GM18873 (cell line): ENCODE results near the gene PDF.
"Not testable (repeated sequence)": the region's sequence is repeated elsewhere in the genome, so short reads cannot be mapped to it uniquely, and the experiment has no call there.

ENCODE experiments used
- ATAC-seq: cut with Tn5 transposase; IDR thresholded peaks from one replicate; pipeline ENCODE4 v1.9.1; 2021; ENCODE audit warnings: mild to moderate bottlenecking, moderate library complexity, moderate number of reproducible peaks; ENCODE audit not compliant: unreplicated experiment, low FRiP score

PDF gene

DNA sequence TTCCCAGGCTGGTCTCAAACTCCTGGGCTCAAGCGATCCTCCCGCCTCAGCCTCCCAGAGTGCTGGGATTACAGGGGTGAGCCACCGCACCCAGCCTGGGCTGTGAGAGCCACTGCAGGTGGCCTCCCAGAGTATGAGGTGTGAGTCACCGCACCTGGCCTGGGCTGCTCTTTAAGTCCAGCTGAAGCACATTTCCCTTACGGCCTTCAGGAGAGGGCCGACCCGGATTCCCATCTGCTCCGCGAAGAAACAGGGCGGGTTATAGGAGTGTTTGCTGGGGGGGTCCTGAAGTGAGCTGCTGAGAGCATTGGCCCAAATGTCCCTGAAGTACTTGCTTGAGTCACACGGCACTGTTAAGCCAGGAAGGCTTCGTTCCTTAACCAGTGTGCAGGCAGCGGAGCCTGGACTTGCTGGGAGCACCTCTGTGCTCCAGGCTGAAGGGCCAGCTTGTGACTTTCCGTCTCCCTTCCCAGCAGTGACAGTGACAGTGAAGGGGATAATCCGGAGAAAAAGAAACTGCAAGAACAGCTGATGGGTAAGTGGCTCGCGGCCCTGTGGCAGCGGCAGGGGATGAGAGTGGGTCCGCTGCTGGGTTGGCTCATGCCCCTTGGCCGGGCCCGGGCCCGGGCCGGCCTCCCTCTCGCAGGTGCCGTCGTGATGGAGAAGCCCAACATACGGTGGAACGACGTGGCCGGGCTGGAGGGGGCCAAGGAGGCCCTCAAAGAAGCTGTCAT, 12.0 kb downstream of the PDF start:
- ATAC-seq, result no peak

DNA sequence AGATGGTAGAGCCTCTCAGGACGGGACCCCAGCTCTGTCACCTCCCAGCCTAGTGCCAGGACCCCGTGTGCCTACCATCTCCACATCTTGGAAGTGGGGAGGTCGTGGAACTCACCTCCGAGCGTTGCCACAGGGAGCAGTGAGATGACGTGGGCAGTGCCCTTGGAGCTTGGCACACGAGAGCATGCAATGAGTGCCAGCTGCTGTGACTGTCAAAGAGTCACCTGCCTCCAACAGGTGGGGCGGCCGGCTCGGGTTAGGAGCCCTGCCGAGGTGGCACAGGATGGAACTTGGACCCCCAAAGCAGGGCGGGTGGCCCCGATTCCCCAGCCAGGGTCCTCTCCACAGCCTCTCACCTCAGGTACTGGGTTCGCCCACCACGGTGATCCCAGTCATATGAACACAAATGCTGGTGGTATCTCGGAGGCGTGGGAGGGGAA, 13.8 kb downstream of the PDF start:
- no peak for ATAC-seq

DNA sequence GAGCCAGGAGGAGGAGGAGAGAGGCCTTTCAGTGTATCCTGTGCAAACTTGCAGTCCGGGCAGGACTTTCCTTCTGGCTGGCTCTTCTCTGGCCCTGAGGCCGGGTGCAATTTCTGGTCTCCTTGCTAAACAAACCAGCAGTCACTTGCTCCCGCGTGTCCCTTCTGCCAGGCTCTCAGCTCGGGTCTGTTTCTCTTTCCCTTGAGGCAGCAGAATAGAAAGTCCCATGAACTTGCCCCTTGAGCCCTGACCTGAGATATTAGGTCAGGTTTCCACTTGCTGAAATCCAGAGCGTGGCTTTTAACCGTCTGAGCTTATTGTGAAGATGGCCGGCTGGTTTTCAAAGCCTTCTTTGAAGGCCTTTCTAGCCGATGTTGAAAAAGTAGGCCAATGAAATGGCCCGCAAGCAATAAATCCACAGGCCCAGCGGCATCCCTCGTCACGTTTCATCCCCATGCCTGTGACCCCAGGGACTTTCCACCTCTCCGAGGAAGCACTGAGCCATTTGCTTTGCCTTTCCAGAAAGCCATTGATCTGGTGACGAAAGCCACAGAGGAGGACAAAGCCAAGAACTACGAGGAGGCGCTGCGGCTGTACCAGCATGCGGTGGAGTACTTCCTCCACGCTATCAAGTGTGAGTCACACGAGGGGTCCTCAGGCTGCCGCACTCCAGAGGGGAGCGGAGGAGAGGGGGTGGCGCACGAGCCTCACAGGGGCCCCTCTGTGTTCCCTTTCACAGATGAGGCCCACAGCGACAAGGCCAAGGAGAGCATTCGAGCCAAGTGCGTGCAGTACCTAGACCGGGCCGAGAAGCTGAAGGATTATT, 14.7 kb downstream of the PDF start:
- ATAC-seq, result no peak

DNA sequence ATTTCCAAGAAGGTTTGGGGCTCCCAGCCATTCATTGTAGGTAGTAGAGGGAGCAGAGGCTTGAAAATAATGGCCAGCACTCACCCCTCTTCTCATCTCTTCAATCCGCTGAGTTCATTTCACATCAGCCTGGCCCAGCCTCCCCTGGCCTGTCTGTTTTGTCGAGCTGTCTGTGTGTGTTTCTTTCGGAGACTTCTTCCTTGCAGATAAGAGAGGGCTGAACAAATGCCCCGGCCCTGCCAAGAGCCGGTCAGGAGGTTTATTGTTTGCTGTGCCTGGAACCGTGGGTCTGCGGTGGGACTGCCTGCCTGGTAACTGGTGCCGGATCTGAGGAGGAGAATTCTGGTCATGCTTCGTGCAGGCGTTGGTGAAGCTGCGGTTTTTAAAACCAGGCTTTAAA, 15.9 kb downstream of the PDF start:
- no peak for ATAC-seq

DNA sequence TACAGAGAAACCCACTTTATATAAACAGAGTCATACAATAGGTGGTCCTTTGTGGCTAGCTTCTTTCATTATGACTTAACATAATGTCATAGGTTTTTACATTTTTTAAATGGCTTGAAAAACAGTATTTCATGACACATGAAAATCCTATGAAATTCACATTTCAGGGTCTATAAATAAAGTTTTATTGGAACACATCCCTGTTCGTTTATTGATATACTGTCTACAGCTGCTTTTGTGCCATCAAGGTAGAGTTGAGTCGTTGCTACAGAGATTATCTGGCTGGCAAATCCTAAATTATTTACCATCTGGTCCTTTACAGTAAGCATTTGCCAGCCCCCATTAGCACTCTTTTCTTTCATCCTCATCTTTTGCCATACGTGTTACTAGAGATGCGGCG, 16.9 kb downstream of the PDF start:
- ATAC-seq, result no peak

DNA sequence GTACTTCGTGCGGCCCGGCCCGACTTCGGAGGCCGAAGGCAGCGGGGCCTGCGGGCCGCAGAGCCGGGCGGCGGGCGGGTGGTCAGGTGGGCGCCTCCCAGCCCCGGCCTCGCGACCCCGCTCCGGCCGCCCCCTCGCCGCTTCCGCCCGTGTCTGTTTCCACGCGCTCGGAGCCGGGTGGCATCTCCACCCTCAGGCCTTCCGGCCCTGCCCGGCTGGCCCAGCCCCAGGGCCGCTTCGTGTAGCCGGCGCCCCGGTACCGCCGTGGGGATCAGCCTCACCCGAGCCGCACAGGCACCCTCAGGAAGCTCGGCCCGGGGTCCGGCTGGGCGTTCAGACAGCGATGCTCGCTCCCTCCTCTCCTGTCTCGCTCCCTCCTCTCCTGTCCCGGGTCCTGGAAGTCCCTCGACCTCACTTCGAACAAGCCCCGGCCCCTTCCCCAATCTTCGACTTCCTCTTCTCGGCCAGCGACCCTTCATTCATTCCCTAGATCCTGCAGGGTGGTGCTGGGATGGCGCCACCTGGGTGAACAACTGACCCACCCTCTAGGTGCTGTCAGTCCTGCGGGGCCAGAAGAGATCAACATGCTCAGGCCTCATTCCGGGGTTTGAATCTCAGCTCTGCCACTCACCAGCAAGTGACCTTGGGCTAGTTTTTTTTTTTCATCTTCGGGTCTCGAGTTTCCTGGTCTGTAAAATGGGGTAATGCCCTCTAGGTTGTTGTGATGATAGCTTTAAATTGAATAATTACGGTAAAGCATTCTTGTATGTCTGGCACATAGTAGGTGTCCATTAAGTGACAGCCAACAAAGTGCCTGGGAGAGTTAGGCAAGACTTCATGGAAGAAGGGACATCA, 18.6 kb downstream of the PDF start:
- peak; percentile 37 for ATAC-seq

DNA sequence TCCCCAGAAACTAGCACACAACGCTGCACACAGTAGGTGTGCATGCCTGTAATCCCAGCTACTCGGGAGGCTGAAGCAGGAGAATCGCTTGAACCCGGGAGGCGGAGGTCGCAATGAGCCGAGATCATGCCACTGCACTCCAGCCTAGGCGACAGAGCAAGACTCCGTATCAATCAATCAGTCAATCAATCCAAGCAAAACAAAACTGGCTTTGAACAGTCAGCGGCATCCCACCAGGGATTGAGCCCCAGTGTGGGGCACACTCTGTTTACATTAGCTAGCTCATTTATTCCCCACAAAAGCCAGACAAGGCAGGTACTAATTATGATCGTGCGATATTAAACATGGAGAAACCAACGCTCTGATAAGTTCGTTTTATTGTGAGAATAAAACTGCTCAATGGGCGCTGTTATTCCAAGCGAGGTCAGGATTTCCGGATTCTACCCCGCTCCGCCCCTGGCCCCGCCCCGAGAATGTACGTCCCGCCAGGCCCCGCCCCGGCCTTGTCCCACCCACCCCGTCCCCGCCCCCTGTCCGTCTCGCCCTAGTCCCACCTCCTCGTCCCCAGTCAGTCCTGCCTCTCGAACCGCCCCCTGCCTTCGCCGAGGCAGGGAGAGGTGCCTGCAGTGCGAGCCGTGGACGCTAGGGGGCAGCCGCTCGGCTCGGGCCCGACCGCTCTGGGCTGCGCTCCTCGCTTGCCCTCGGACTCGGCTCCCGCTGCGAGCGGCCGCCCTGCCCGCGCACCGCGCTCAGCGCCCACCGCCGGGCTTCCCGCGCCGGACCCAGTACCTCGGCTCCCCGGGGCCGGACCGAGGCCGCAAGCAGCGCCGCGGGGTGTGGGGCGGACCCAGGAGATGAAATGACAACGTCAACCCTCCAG, 19.5 kb downstream of the PDF start, which contains the start of gene VPS4A:
Gene VPS4A, plus strand, starts transcription at position 698 of the 880 bp plus-strand sequence. Its CDS starts 162 bp downstream, at position 860.
- ATAC-seq, result peak; percentile 81

DNA sequence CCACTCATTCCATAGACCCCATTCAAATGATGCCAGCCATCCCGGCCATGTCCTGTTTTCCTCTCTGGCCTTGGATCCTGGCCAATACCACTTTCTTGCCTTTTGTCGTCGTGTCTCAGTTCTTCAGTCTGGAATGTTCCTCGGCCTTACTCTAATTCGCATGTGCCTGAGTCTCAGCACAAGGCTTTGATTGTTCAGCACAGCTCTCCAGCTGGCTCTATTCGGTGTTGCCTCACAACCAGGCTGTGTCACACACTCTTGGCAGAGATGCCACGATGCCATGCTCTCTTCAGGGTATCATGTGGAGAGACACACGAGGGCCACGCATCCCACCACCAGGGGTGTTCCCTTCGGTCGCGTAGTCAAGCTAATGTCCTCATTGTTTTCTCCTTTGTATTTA, 21.1 kb downstream of the PDF start:
- no peak for ATAC-seq

DNA sequence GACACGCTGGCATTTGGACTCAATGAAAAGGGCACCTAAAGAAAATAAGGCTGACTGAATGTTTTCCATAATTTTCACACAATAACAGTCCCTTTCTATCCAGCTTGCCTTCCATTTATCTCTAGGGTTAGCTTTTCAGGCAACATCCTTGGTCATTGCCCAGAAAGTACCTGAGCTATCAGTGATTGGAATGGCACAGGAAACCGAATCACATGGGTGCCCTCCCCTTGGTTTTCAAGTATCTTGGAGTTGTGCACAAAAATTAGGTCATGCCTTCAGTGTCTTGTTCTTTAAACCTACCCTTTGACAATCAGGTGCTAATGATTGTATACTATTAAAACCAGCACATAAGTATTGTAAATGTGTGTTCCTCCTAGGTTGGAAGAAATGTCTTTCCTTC, 22.5 kb downstream of the PDF start:
- no peak for ATAC-seq

DNA sequence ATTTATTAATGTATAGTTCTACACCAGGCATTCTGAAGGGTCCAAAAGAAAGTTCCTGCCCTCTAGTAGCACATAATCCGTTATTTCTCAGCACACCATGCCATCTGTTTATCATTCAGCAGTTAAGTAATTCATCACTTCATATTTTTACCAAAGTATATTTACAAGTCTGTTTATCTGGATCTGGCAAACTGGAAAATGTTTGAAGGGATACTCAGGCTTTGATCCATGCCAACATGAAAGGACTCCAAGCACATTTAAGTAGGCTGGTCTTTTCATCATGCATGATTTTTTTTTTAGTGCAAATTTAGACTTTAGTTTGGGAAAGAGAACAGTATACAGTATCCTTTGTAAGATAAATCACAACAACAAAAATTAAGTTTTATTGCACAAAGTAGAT, 23.3 kb downstream of the PDF start:
- no peak for ATAC-seq

DNA sequence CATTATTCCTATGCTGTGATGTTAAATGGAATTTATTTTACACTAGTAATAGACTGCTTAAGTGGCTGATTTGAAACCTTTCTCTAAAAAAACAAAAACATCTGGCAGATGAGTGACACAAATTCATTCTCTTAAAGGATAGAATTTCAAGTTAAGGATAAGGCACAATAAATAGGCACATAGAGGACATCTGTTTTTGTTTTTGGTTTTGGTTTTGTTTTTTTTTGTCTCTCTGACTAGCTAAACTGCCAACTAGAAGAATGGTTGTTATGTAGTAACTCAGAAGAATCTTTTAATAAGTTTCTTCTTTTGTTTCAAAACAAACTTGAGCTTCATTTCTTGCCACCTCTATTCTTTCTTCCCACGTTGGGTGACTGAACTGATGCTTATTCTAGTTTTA, 24.4 kb downstream of the PDF start:
- no peak for ATAC-seq

DNA sequence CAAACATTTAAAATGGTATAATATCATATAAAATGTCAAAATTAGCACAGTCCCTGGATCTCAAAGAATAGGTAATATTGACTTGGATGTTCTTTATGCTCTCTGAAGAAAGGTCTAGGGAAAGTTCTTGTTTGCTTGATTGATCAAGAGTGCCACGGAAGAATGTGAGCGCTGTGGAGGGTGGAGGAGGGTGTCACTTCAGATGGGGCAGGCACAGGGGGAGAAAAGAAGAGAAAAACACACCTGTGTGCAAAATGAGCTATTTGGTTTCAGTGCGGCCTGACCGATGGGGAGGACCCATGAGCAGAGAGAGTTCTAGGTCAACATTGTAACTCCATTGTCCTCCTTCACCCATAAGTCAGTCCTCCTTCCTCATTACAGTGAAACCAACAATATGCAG, 28.1 kb downstream of the PDF start:
- ATAC-seq, result no peak

DNA sequence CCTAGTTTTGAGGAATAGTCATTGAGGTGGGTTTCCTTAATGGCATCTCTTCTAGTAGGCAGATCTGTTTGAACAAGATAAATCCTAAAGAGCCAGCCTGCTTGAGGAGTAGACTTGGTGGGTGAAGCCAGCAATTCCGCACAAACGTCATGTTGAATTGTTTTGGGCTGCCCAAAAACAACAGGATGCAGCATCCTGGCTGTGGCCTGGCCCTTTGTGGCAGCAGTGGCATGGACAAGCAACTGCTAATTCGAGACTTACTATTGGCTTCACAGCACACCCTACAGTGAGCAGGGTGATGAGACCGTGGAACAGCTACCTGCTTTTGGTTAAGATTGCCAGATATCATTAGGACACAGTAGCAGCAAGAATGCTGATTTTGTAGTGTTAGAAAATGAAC, 28.5 kb downstream of the PDF start:
- ATAC-seq, result no peak

DNA sequence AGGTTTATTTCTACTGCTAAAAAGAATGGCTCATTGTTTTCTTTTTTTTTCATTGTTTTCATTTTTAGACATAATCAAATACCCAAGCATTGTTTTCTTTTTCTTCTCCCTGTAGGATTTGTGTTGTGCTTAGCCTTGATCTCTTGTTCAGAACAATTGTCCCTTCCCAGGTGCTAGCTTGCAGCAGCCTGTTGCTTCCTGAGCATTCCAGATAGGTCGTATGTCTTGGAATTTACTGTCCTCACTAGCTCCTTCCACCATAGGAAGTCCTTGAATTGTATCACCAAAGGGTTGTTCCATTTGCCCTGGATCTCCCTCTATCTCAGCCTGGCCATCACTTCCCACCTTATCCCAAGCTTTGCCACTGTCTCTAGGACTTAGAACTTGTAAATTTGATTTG, 29.2 kb downstream of the PDF start:
- ATAC-seq, result no peak

DNA sequence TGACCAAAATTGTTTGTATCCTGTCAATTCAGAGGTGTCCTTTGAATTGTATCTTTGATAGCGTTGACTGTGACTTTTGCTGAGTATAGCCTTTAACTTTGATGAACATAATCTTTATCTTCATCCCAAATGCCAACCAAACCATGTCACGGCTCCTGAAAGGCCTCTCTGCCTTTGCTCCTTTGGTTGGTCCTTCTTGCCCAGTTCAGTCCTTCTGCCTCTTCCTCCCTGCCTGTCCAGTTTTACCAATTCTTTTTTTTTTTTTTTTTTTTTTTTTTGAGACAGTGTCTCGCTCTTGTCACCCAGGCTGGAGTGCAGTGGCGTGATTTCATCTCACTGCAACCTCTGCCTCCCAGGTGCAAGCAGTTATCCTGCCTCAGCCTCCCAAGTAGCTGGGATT, 32.1 kb downstream of the PDF start:
- no peak for ATAC-seq

DNA sequence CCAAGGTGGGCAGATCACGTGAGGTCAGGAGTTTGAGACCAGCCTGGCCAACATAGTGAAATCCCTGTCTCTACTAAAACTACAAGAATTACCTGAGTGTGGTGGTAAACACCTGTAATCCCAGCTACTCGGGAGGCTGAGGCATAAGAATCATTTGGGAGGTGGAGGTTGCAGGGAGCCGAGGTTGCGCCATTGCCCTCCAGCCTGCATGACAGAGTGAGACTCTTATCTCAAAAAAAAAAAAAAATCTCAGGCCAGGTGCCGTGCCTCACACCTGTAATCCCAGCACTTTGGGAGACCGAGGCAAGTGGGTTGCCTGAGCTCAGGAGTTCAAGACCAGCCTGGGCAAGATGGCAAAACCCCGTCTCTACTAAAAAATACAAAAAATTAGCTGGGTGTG, 33.6 kb downstream of the PDF start:
- not testable (repeated sequence) for ATAC-seq

DNA sequence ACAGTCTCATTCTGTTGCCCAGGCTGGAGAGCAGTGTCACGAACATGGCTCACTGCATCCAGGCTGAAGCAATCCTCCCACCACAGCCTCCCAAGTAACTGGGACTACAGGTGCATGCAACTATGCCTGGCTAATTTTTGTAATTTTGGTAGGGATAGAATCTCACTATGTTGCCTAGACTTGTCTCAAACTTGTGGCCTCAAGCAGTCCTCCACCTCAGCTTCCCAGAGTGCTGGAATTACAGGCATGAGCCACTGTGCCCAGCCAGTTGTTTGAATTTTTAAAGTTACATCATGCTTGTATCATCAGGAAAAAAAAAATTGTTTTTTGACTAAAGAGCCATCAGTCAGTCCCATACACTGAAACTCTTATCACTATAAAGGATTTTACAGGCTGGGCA, 36.3 kb downstream of the PDF start:
- no peak for ATAC-seq

DNA sequence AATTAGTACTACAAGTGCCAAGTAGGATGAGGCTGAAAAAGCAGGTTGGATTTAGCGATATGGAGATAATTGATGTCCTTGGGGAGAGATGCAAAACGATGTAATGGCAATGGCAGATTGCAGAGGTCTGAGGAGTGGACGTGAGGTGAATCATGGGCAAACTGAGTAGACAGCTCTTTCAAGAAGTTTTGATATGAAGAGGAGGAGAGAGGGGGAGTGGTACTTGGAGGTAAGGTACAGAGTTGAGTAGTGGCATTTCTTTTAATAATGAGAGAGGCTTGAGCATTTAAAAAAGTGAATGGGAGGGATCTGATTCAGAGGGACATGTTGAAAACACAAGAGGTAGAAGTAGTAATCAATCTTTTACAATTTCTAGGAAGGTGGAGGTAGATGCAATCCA, 37.0 kb downstream of the PDF start:
- no peak for ATAC-seq

DNA sequence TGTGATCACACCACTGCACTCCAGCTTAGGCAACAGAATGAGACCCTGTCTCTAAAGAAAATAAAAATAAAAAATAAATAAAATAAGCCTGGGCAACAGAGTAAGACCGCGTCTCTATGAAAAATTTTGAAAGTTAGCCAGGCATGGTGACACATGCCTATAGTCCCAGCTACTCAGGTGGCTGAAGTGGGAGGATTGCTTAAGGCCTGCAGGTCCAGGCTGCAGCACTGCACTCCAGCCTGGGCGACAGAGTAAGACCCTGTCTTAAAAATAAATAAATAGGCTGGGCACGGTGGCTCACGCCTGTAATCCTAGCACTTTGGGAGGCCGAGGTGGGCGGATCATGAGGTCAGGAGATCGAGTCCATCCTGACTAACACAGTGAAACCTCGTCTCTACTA, 38.7 kb downstream of the PDF start:
- not testable (repeated sequence) for ATAC-seq
